K562 (cell line): Measurements from ENCODE around the gene FBLN2. TPM values are rescaled to one million over a fixed set of nuclear protein-coding genes. Genes with fewer than 3 reads are reported as not detected.

Experiments used
- CTBP1 ChIP-seq: fragments of 450-650 bp; IDR thresholded peaks from 2 replicates; pipeline ENCODE4 v1.6.1; 2016; ENCODE audit warnings: borderline replicate concordance
- CXXC5 ChIP-seq: fragments of 250-450 bp; sonication (Bioruptor Pico); IDR thresholded peaks from 2 replicates; pipeline ENCODE4 v1.8.0; 2022; ENCODE audit warnings: inconsistent platforms, mild to moderate bottlenecking, moderate library complexity
- DMBX1 ChIP-seq: fragments of 250-450 bp; sonication (Bioruptor Pico); IDR thresholded peaks from 2 replicates; pipeline ENCODE4 v1.8.0; 2022; ENCODE audit warnings: inconsistent platforms, mild to moderate bottlenecking, moderate library complexity, borderline replicate concordance
- EP300 ChIP-seq: IDR thresholded peaks from 2 replicates; pipeline ENCODE4 v1.6.1; 2012; ENCODE audit warnings: low read length, improper control_type of control experiment
- ESRRA ChIP-seq: fragments of 450-650 bp; IDR thresholded peaks from 2 replicates; pipeline ENCODE4 v1.6.1; 2014; ENCODE audit warnings: low read depth, mild to moderate bottlenecking, moderate library complexity, borderline replicate concordance
- GABPB2 ChIP-seq: fragments of 250-450 bp; sonication (Bioruptor Pico); conservative IDR thresholded peaks from 2 replicates; pipeline ENCODE4 v1.5.1; 2021; ENCODE audit warnings: mild to moderate bottlenecking
- HDAC2 ChIP-seq: fragments of 450-650 bp; IDR thresholded peaks from 2 replicates; pipeline ENCODE4 v1.6.1; 2016; ENCODE audit warnings: mild to moderate bottlenecking
- JUN ChIP-seq, 2 experiments: sonication (generic) in 1 of 2; formaldehyde crosslinking in 1 of 2; IDR thresholded peaks; 2 replicates each; pipeline versions ENCODE4 v1.6.1 to v1.8.0; 2012 to 2022; ENCODE audit warnings: borderline replicate concordance in 2 of 2, mild to moderate bottlenecking in 2 of 2, improper control_type of control experiment in 1 of 2, low read depth in 1 of 2, low read length in 1 of 2, missing genetic modification reagents in 1 of 2
- KLF16 ChIP-seq: IDR thresholded peaks from 2 replicates; pipeline ENCODE4 v1.6.1; 2016; ENCODE audit warnings: antibody characterized with exemption
- MAX ChIP-seq: sonication (generic); formaldehyde crosslinking; IDR thresholded peaks from 2 replicates; pipeline ENCODE4 v1.9.0; 2022; ENCODE audit warnings: mild to moderate bottlenecking, missing genetic modification reagents
- MAZ ChIP-seq, 2 experiments: fragments of 450-650 bp in 1 of 2; sonication (generic) in 1 of 2; formaldehyde crosslinking; IDR thresholded peaks in 1 of 2; conservative IDR thresholded peaks in 1 of 2; 2 replicates each; pipeline versions ENCODE4 v1.4.0 to v1.5.0; 2020; ENCODE audit warnings: mild to moderate bottlenecking in 1 of 2, missing genetic modification reagents in 1 of 2
- MTA1 ChIP-seq: fragments of 450-650 bp; IDR thresholded peaks from 2 replicates; pipeline ENCODE4 v1.6.1; 2017; ENCODE audit warnings: borderline replicate concordance
- NEUROD1 ChIP-seq: fragments of 150-350 bp; IDR thresholded peaks from 2 replicates; pipeline ENCODE4 v1.6.1; 2014; ENCODE audit warnings: borderline replicate concordance, low read length, low read depth; ENCODE audit not compliant: partially characterized antibody
- NR1H2 ChIP-seq: sonication (generic); formaldehyde crosslinking; IDR thresholded peaks from 2 replicates; pipeline ENCODE4 v1.4.0; 2020; ENCODE audit warnings: mild to moderate bottlenecking, missing genetic modification reagents
- POLR2AphosphoS2 ChIP-seq: IDR thresholded peaks from 2 replicates; pipeline ENCODE4 v1.6.1; 2012; ENCODE audit warnings: low read length, improper control_type of control experiment
- PTTG1 ChIP-seq: fragments of 450-650 bp; IDR thresholded peaks from 2 replicates; pipeline ENCODE4 v1.6.1; 2016; ENCODE audit warnings: low read depth, mild to moderate bottlenecking, missing genetic modification characterization, missing compliant biosample characterization
- SFPQ ChIP-seq: fragments of 200-400 bp; formaldehyde crosslinking; IDR thresholded peaks from 2 replicates; pipeline ENCODE4 v1.6.1; 2017; ENCODE audit warnings: mild to moderate bottlenecking, low read depth, low read length, moderate library complexity
- SMAD3 ChIP-seq: fragments of 450-650 bp; formaldehyde crosslinking; conservative IDR thresholded peaks from 2 replicates; pipeline ENCODE4 v1.4.0; 2020; ENCODE audit warnings: mild to moderate bottlenecking
- SNIP1 ChIP-seq: fragments of 450-650 bp; IDR thresholded peaks from 2 replicates; pipeline ENCODE4 v1.7.1; 2017; ENCODE audit warnings: low read depth, mild to moderate bottlenecking
- SOX6 ChIP-seq: fragments of 450-650 bp; IDR thresholded peaks from 2 replicates; pipeline ENCODE4 v1.6.1; 2014; ENCODE audit warnings: mild to moderate bottlenecking
- SP1 ChIP-seq: sonication (generic); formaldehyde crosslinking; IDR thresholded peaks from 2 replicates; pipeline ENCODE4 v1.8.1; 2022; ENCODE audit warnings: mild to moderate bottlenecking, missing genetic modification reagents
- TAF1 ChIP-seq: IDR thresholded peaks from 2 replicates; pipeline ENCODE4 v1.6.1; 2011; ENCODE audit warnings: mild to moderate bottlenecking, low read length, moderate library complexity; ENCODE audit not compliant: insufficient read depth, control insufficient read depth, severe bottlenecking; ENCODE audit errors: extremely low read depth
- TBL1XR1 ChIP-seq, 2 experiments: IDR thresholded peaks; 2 replicates each; pipeline ENCODE4 v1.6.1; 2012; ENCODE audit warnings: improper control_type of control experiment in 2 of 2, low read length in 2 of 2, mild to moderate bottlenecking in 1 of 2
- TBP ChIP-seq: optimal IDR thresholded peaks from 2 replicates; pipeline ENCODE3; 2011; ENCODE audit warnings: low read depth, low read length, improper control_type of control experiment
- TEAD1 ChIP-seq, 2 experiments: fragments of 450-650 bp in 1 of 2; sonication (generic) in 1 of 2; formaldehyde crosslinking; IDR thresholded peaks; 2 replicates each; pipeline versions ENCODE4 v1.4.0 to v1.8.0; 2020 to 2022; ENCODE audit warnings: mild to moderate bottlenecking in 2 of 2, missing genetic modification reagents in 1 of 2
- ZNF507 ChIP-seq: conservative IDR thresholded peaks from 2 replicates; pipeline ENCODE4 v1.6.1; 2017; ENCODE audit warnings: missing genetic modification characterization, missing compliant biosample characterization
- polyA plus RNA-seq, 8 experiments: library from polyadenylated mRNA; depleted of rRNA in 4 of 8; stranded (reverse) in 5 of 8; unstranded in 3 of 8; fragments of >200 nt; fragmentation: Nextera tagmentation in 2 of 8; fragmentation: Illumina TruSeq in 1 of 8; extraction: Ambion mirVana in 2 of 8; extraction: Trizol in 1 of 8; gene quantifications; 2 replicates each; pipeline versions ENCODE4 v1.2.1 to v1.2.3, GENCODE V29; 2011 to 2014; ENCODE audit warnings: inconsistent platforms in 1 of 8, missing spikeins in 1 of 8
- total RNA-seq, 7 experiments: library from RNA; depleted of rRNA in 6 of 7; stranded (reverse); fragments of >200 nt in 6 of 7; fragmentation: Illumina TruSeq in 2 of 7; extraction: Trizol in 2 of 7; gene quantifications; 2 replicates each; pipeline versions ENCODE4 v1.2.1 to v1.2.3, GENCODE V29; 2011 to 2021; ENCODE audit warnings: low replicate concordance in 1 of 7
- TF ChIP-seq, protein P1 (sequence below): fragments of 250-450 bp; sonication (Bioruptor Pico); IDR thresholded peaks from 2 replicates; pipeline ENCODE4 v1.8.0; 2022; ENCODE audit warnings: inconsistent platforms, mild to moderate bottlenecking, moderate library complexity, borderline replicate concordance

Gene FBLN2
- total and polyA plus RNA-seq, 9 of the 15 experiments (the other 6 are each of a cell fraction or from before 2014, with no cell fraction given), result 0.03 to 0.10 (median 0.04) TPM; not detected in 6

GRCh38 chr3:13546667-13547171, 2.2 kb upstream of the FBLN2 start (continued):
- TF ChIP-seq CXXC5 (CRISPR knock-in tag) (peak; percentile 98), PTTG1 (tag) (no peak), NEUROD1 (peak; percentile 74), SOX6 (peak; percentile 90), ZNF507 (tag) (no peak), SNIP1 (no peak), TBP (peak; percentile 89), CTBP1 (peak; percentile 100), KLF16 (peak; percentile 93), MAZ (CRISPR knock-in tag; conservative IDR thresholded peaks at IDR 0.05 in 1 of 2, IDR thresholded peaks at IDR 0.05 in 1 of 2) (peak; percentile 68 to 83), SP1 (CRISPR knock-in tag) (peak; percentile 56), SFPQ (no peak), POLR2AphosphoS2 (no peak), SMAD3 (CRISPR knock-in tag) (0 out of 2 replicates have a peak, but pooled peaks have one; percentile 37), MTA1 (peak; percentile 85), MAX (CRISPR knock-in tag) (peak; percentile 23; the same call in 1 of the 2 replicates), JUN (IDR thresholded peaks at IDR 0.05; ENCODE audit: borderline replicate concordance, low read depth, low read length) (peak; percentile 83), JUN (CRISPR knock-in tag; IDR thresholded peaks at IDR 0.05; ENCODE audit: borderline replicate concordance) (peak; percentile 68; the same call in 1 of the 2 replicates), DMBX1 (peak; percentile 83), EP300 (peak; percentile 88), NR1H2 (no peak), TEAD1 (CRISPR knock-in tag; IDR thresholded peaks at IDR 0.05) (peak; percentile 97 to 99), HDAC2 (peak; percentile 97), TAF1 (peak; percentile 22), GABPB2 (CRISPR knock-in tag) (no peak), ESRRA (peak; percentile 51; the same call in 1 of the 2 replicates), TBL1XR1 (IDR thresholded peaks at IDR 0.05; ENCODE audit: low read length in 2 of 2) (peak; percentile 41 to 88; a peak in 2 of 4 replicates)
- TF ChIP-seq, protein P1, sequence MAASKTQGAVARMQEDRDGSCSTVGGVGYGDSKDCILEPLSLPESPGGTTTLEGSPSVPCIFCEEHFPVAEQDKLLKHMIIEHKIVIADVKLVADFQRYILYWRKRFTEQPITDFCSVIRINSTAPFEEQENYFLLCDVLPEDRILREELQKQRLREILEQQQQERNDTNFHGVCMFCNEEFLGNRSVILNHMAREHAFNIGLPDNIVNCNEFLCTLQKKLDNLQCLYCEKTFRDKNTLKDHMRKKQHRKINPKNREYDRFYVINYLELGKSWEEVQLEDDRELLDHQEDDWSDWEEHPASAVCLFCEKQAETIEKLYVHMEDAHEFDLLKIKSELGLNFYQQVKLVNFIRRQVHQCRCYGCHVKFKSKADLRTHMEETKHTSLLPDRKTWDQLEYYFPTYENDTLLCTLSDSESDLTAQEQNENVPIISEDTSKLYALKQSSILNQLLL, result no peak
